ENCODE data around the gene NRARP. TPM values are rescaled to one million over a fixed set of nuclear protein-coding genes. Genes with fewer than 3 reads are reported as not detected.

NRARP gene
- total and polyA plus RNA-seq, 4 donors: 2.1 to 10.8 (median 5.8) TPM

DNA sequence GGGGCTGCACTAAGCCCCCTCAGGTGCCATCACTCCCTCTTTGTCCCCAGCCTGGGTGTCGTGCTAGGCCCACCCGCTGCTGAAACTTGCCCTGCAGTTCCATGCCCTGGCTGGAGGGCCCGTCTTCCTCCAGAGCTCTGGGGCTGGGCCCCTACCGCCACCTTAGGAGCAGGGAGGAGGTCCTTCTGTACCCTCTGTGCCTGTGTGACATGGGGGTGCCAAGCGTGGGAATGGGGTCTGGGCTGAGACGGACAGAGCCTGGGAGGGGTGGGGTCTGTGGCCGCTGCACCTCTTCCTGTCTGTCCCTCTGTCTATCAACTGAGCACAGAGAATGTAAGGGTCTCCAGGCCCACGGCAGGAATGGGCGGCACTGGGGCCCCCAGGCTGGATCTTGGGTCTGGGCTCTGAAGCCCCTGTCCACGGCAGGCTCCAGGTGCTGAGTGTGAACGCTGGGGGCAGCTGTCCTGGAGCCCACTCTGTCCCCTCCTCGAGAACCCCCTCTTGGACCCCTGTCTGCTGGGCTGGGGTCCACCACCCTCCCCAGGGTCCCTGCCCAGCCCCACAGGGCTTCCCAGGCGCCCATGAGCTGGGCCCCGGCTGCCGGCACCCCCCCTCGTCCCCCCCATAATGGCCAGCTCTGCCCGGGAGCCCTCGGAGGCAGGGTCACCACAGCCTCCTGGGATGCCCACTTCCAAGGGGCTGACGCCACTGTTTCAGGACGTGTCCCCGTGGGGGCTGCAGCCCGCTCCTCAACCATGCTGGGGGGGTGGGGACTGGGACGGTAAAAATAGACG, 15.8 kb upstream of the NRARP start:
- Histone ChIP-seq H3K27ac (ENCODE audit: low read depth in 1 of 2, low read length in 1 of 2) (no peak overlapping the region), H3K4me3 (no peak overlapping the region), H3K27me3 (ENCODE audit: control insufficient read depth in 3 of 3, insufficient read depth in 3 of 3, low read length in 2 of 3) (no peaks in the 10 kb centered on the region), H3K36me3 (ENCODE audit: control insufficient read depth in 4 of 4, insufficient read depth in 4 of 4, low read length in 4 of 4) (no peaks in the 10 kb centered on the region), H3K9ac (ENCODE audit: insufficient read depth in 1 of 2, low read length in 2 of 2) (no peak overlapping the region), H3K9me3 (ENCODE audit: control insufficient read depth in 4 of 4, insufficient read depth in 3 of 4, low read length in 3 of 4) (no peaks in the 10 kb centered on the region), H3K4me1 (ENCODE audit: control insufficient read depth in 5 of 5, insufficient read depth in 5 of 5, low read length in 5 of 5) (peaks cover 0 to 27% (median 19%) of the 10 kb centered on the region in 5 donors)
- TF ChIP-seq, protein P1, sequence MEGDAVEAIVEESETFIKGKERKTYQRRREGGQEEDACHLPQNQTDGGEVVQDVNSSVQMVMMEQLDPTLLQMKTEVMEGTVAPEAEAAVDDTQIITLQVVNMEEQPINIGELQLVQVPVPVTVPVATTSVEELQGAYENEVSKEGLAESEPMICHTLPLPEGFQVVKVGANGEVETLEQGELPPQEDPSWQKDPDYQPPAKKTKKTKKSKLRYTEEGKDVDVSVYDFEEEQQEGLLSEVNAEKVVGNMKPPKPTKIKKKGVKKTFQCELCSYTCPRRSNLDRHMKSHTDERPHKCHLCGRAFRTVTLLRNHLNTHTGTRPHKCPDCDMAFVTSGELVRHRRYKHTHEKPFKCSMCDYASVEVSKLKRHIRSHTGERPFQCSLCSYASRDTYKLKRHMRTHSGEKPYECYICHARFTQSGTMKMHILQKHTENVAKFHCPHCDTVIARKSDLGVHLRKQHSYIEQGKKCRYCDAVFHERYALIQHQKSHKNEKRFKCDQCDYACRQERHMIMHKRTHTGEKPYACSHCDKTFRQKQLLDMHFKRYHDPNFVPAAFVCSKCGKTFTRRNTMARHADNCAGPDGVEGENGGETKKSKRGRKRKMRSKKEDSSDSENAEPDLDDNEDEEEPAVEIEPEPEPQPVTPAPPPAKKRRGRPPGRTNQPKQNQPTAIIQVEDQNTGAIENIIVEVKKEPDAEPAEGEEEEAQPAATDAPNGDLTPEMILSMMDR (IDR thresholded peaks at IDR 0.05; ENCODE audit: control extremely low read depth, extremely low read depth): no peak
- 82 to 85% methylated on average over 20 to 24 of the region's 24 CpGs for WGBS, 2 donors
- no peak for ATAC-seq (ENCODE audit: insufficient read depth, low FRiP score)
- DNase-seq: no peak

GRCh38 chr9:137317021-137317717, 15.1 kb upstream of the NRARP start:
- 91 to 96% methylated on average over 19 of the region's 19 CpGs for WGBS, 2 donors
- no peaks in the 10 kb centered on the region for H3K36me3 ChIP-seq (ENCODE audit: control insufficient read depth in 4 of 4, insufficient read depth in 4 of 4, low read length in 4 of 4)
- no peaks in the 10 kb centered on the region for H3K27me3 ChIP-seq (ENCODE audit: control insufficient read depth in 3 of 3, insufficient read depth in 3 of 3, low read length in 2 of 3)
- H3K4me3 ChIP-seq: no peak overlapping the region
- no peaks in the 10 kb centered on the region for H3K9me3 ChIP-seq (ENCODE audit: control insufficient read depth in 4 of 4, insufficient read depth in 3 of 4, low read length in 3 of 4)
- DNase-seq: no peak
- H3K9ac ChIP-seq (ENCODE audit: insufficient read depth in 1 of 2, low read length in 2 of 2): no peak overlapping the region
- H3K27ac ChIP-seq (ENCODE audit: low read depth in 1 of 2, low read length in 1 of 2): peak overlapping the region in 1 of 2 donors; percentile 8
- TF ChIP-seq, protein P1 (IDR thresholded peaks at IDR 0.05; ENCODE audit: control extremely low read depth, extremely low read depth): no peak
- no peak for ATAC-seq (ENCODE audit: insufficient read depth, low FRiP score)
- H3K4me1 ChIP-seq (ENCODE audit: control insufficient read depth in 5 of 5, insufficient read depth in 5 of 5, low read length in 5 of 5): peaks cover 0 to 27% (median 19%) of the 10 kb centered on the region in 5 donors

- H3K36me3 ChIP-seq (ENCODE audit: control insufficient read depth in 4 of 4, insufficient read depth in 4 of 4, low read length in 4 of 4): no peaks in the 10 kb centered on the region
- no peak overlapping the region for H3K4me3 ChIP-seq
- TF ChIP-seq, protein P1 (IDR thresholded peaks at IDR 0.05; ENCODE audit: control extremely low read depth, extremely low read depth): no peak
- H3K4me1 ChIP-seq (ENCODE audit: control insufficient read depth in 5 of 5, insufficient read depth in 5 of 5, low read length in 5 of 5): peaks cover 0 to 27% (median 19%) of the 10 kb centered on the region in 5 donors
- H3K9ac ChIP-seq (ENCODE audit: insufficient read depth in 1 of 2, low read length in 2 of 2): no peak overlapping the region
- ATAC-seq (ENCODE audit: insufficient read depth, low FRiP score): no peak
- no peaks in the 10 kb centered on the region for H3K27me3 ChIP-seq (ENCODE audit: control insufficient read depth in 3 of 3, insufficient read depth in 3 of 3, low read length in 2 of 3)
- no peak overlapping the region for H3K27ac ChIP-seq (ENCODE audit: low read depth in 1 of 2, low read length in 1 of 2)
- H3K9me3 ChIP-seq (ENCODE audit: control insufficient read depth in 4 of 4, insufficient read depth in 3 of 4, low read length in 3 of 4): no peaks in the 10 kb centered on the region
- WGBS, 2 donors: 3 to 6% methylated on average over 57 to 78 of the region's 83 CpGs
- DNase-seq: peak in 2 of 3 donors; percentile 55 to 74
Measured at GRCh38 chr9:137316012-137316981, 14.2 kb upstream of the NRARP start.
